Heart left ventricle (tissue), 13 donors: Measurements from ENCODE around the gene TMEM259.

Experiments used
- POLR2A ChIP-seq, 2 donors: fragments of 450-650 bp; IDR thresholded peaks; one replicate each; pipeline ENCODE4 v1.6.1; 2017; ENCODE audit warnings: antibody characterized with exemption in 2 of 2, mild to moderate bottlenecking in 2 of 2, moderate library complexity in 2 of 2
- TF ChIP-seq, protein P1 (sequence below), 12 donors: fragments of 200-600 bp; sonication (generic) in 4 of 12; IDR thresholded peaks; one replicate each; pipeline versions ENCODE4 v1.5.0 to v1.8.0; 2018 to 2022; ENCODE audit warnings: antibody characterized with exemption in 12 of 12, mild to moderate bottlenecking in 5 of 12
- donor health status: ischemic (EF 13 %, LVEDD 7.1; RV severe dilation, severe dysfunction).
- donor health status: DM: no; HTN: yes; CAD: no.
- donor health status: DM: no; HTN: no; CAD: no.
- donor health status: ischemic (EF 25% LVEDD 6.9; RV normal size, moderate dysfunction).
- donor health status: ischemic (EF 25% LVEDD 5.7; RV mildly dilated, moderate dysfunction).
- donor health status: ischemic (EF 35%, LVEDD 5.7; RV mildly dilated, moderate dysfunction).
- donor health status: nonischemic (EF 11% LVEDD 7.7; RV severe dilation, severe dysfunction).
- donor health status: DM: yes; HTN: yes; CAD: no.
- donor health status: PGD.
- donor health status: ischemic (EF 29% LVEDD 5.4; RV normal size, mild dysfunction).
- donor health status: nonischemic (EF 23%, LVEDD 6.1; RV moderate dilation, normal function).

DNA sequence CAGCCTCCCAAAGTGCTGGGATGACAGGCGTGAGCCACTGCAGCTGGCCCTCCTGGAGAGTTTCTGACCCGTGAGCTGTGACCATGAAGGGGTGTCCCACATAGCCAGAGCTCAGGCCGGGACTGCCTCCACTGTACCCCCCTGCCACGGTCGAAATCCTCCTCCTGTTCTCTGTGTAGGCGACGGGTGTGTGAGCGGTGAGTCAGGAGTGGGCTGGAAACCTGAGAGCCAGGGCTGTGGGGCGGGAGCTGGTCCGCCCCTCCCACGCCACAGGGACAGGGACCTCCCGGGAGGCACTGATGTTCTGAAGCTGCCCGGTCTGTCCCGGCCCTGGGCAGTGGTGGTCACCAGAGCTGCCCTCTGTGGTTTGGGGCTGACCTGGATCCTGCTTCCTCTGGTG is 32.8 kb downstream of the TMEM259 start:
- TF ChIP-seq POLR2A (IDR thresholded peaks at IDR 0.05): no peak
- TF ChIP-seq, protein P1, sequence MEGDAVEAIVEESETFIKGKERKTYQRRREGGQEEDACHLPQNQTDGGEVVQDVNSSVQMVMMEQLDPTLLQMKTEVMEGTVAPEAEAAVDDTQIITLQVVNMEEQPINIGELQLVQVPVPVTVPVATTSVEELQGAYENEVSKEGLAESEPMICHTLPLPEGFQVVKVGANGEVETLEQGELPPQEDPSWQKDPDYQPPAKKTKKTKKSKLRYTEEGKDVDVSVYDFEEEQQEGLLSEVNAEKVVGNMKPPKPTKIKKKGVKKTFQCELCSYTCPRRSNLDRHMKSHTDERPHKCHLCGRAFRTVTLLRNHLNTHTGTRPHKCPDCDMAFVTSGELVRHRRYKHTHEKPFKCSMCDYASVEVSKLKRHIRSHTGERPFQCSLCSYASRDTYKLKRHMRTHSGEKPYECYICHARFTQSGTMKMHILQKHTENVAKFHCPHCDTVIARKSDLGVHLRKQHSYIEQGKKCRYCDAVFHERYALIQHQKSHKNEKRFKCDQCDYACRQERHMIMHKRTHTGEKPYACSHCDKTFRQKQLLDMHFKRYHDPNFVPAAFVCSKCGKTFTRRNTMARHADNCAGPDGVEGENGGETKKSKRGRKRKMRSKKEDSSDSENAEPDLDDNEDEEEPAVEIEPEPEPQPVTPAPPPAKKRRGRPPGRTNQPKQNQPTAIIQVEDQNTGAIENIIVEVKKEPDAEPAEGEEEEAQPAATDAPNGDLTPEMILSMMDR (IDR thresholded peaks at IDR 0.05): no peak
